GM13976 (cell line): ENCODE data around the gene FBXO48.

Source experiments
- DNase-seq: peaks from one replicate; pipeline ENCODE4 v3.0.0; 2012; ENCODE audit warnings: low spot score
- CTCF ChIP-seq: IDR thresholded peaks from 2 replicates; pipeline ENCODE4 v1.5.1; 2012; ENCODE audit warnings: borderline replicate concordance, mild to moderate bottlenecking; ENCODE audit not compliant: insufficient read depth; ENCODE audit errors: extremely low read depth, missing control alignments, control extremely low read depth
- in situ Hi-C: fragments of 300-500 bp; cut with MboI; formaldehyde crosslinking; loops from one replicate; pipeline ENCODE4 v1.12.0; 2022; ENCODE audit warnings: low sequenced_read_pairs, mixed read lengths, inconsistent platforms; ENCODE audit not compliant: unreplicated experiment

Gene FBXO48

GRCh38 chr2:68475110-68475509 lies 8.0 kb upstream of the FBXO48 start:
- no peak for TF ChIP-seq CTCF
- no peak for DNase-seq
- in situ Hi-C loops = loop anchor here (10.0 to 25.0 kb wide), 2 partner anchors 237 to 440 kb away; no protein-coding TSS in a partner anchor

- no peak for TF ChIP-seq CTCF
- DNase-seq = no peak
- in situ Hi-C loops = loop anchor here (10.0 kb wide), 1 partner anchor 442 kb away; no protein-coding TSS in a partner anchor
These were observed 5.8 kb upstream of the FBXO48 start for GRCh38 chr2:68472796-68473414.

GRCh38 chr2:68471385-68471784 lies 4.3 kb upstream of the FBXO48 start:
- in situ Hi-C loops = loop anchor here (10.0 kb wide), 1 partner anchor 443 kb away; no protein-coding TSS in a partner anchor
- DNase-seq = no peak
- TF ChIP-seq CTCF = no peak

GRCh38 chr2:68469935-68470334 lies 2.8 kb upstream of the FBXO48 start:
- in situ Hi-C loops = loop anchor here (10.0 kb wide), 1 partner anchor 445 kb away; no protein-coding TSS in a partner anchor
- no peak for TF ChIP-seq CTCF
- DNase-seq = no peak

GRCh38 chr2:68468801-68469200 lies 1.7 kb upstream of the FBXO48 start:
- TF ChIP-seq CTCF = no peak
- in situ Hi-C loops = no loop called here
- DNase-seq = no peak

GRCh38 chr2:68466778-68467076 lies 367 bp downstream of the FBXO48 start:
- in situ Hi-C loops = no loop called here
- no peak for DNase-seq
- no peak for TF ChIP-seq CTCF
